ENCODE results near the gene ARHGEF11.

ARHGEF11 gene

GRCh38 chr1:156973417-156973816, 72.1 kb downstream of the ARHGEF11 start:
- no peak for DNase-seq (ENCODE audit: extremely low read depth, insufficient read length)
- Histone ChIP-seq H3K36me3 (ENCODE audit: control insufficient read depth, insufficient read depth, low read length) (peaks cover 3% of the 10 kb centered on the region), H3K4me3 (replicated peaks; ENCODE audit: low read depth, low read length) (no peak overlapping the region), H3K27me3 (replicated peaks; ENCODE audit: control insufficient read depth, insufficient read depth, low read length) (no peaks in the 10 kb centered on the region)
- TF ChIP-seq CTCF (IDR thresholded peaks at IDR 0.05; ENCODE audit: insufficient read depth, low read length, poor library complexity, severe bottlenecking), result no peak

GRCh38 chr1:156970017-156970416, 75.5 kb downstream of the ARHGEF11 start:
- Histone ChIP-seq H3K4me3 (replicated peaks; ENCODE audit: low read depth, low read length) (no peak overlapping the region), H3K27me3 (replicated peaks; ENCODE audit: control insufficient read depth, insufficient read depth, low read length) (no peaks in the 10 kb centered on the region), H3K36me3 (ENCODE audit: control insufficient read depth, insufficient read depth, low read length) (0 out of 2 replicates have a peak, but pooled peaks cover 1% of the 10 kb centered on the region)
- peak; percentile 30 for TF ChIP-seq CTCF (IDR thresholded peaks at IDR 0.05; ENCODE audit: insufficient read depth, low read length, poor library complexity, severe bottlenecking)
- DNase-seq (ENCODE audit: extremely low read depth, insufficient read length), result no peak

- H3K27me3 ChIP-seq (replicated peaks; ENCODE audit: control insufficient read depth, insufficient read depth, low read length), result no peaks in the 10 kb centered on the region
- 0 out of 2 replicates have a peak, but pooled peaks cover 1% of the 10 kb centered on the region for H3K36me3 ChIP-seq (ENCODE audit: control insufficient read depth, insufficient read depth, low read length)
- no peak for DNase-seq (ENCODE audit: extremely low read depth, insufficient read length)
- no peak for TF ChIP-seq CTCF (IDR thresholded peaks at IDR 0.05; ENCODE audit: insufficient read depth, low read length, poor library complexity, severe bottlenecking)
- no peak overlapping the region for H3K4me3 ChIP-seq (replicated peaks; ENCODE audit: low read depth, low read length)
Observed at GRCh38 chr1:156969496-156969895, 76.0 kb downstream of the ARHGEF11 start.

GRCh38 chr1:156964441-156964840, 81.1 kb downstream of the ARHGEF11 start:
- no peak overlapping the region for H3K4me3 ChIP-seq (replicated peaks; ENCODE audit: low read depth, low read length)
- DNase-seq (ENCODE audit: extremely low read depth, insufficient read length), result no peak
- peaks cover 2% of the 10 kb centered on the region for H3K36me3 ChIP-seq (ENCODE audit: control insufficient read depth, insufficient read depth, low read length)
- no peak for TF ChIP-seq CTCF (IDR thresholded peaks at IDR 0.05; ENCODE audit: insufficient read depth, low read length, poor library complexity, severe bottlenecking)
- H3K27me3 ChIP-seq (replicated peaks; ENCODE audit: control insufficient read depth, insufficient read depth, low read length), result no peaks in the 10 kb centered on the region

GRCh38 chr1:156963621-156964020, 81.9 kb downstream of the ARHGEF11 start:
- TF ChIP-seq CTCF (IDR thresholded peaks at IDR 0.05; ENCODE audit: insufficient read depth, low read length, poor library complexity, severe bottlenecking), result no peak
- H3K27me3 ChIP-seq (replicated peaks; ENCODE audit: control insufficient read depth, insufficient read depth, low read length), result no peaks in the 10 kb centered on the region
- H3K36me3 ChIP-seq (ENCODE audit: control insufficient read depth, insufficient read depth, low read length), result peaks cover 2% of the 10 kb centered on the region
- no peak overlapping the region for H3K4me3 ChIP-seq (replicated peaks; ENCODE audit: low read depth, low read length)
- no peak for DNase-seq (ENCODE audit: extremely low read depth, insufficient read length)

GRCh38 chr1:156961709-156962108, 83.8 kb downstream of the ARHGEF11 start:
- TF ChIP-seq CTCF (IDR thresholded peaks at IDR 0.05; ENCODE audit: insufficient read depth, low read length, poor library complexity, severe bottlenecking), result peak; percentile 45
- no peak overlapping the region for H3K4me3 ChIP-seq (replicated peaks; ENCODE audit: low read depth, low read length)
- H3K27me3 ChIP-seq (replicated peaks; ENCODE audit: control insufficient read depth, insufficient read depth, low read length), result no peaks in the 10 kb centered on the region
- DNase-seq (ENCODE audit: extremely low read depth, insufficient read length), result no peak
- H3K36me3 ChIP-seq (ENCODE audit: control insufficient read depth, insufficient read depth, low read length), result peaks cover 8% of the 10 kb centered on the region

All from GM06990 (cell line).